HTERT RPE-1 (cell line): ENCODE results near the gene ETNK2.

ENCODE experiments used
- in situ Hi-C: fragments of 300-500 bp; cut with MboI; formaldehyde crosslinking; loops from 4 replicates; pipeline ENCODE4 v1.14.3; 2020; ENCODE audit warnings: low sequenced_read_pairs

The ETNK2 gene

DNA sequence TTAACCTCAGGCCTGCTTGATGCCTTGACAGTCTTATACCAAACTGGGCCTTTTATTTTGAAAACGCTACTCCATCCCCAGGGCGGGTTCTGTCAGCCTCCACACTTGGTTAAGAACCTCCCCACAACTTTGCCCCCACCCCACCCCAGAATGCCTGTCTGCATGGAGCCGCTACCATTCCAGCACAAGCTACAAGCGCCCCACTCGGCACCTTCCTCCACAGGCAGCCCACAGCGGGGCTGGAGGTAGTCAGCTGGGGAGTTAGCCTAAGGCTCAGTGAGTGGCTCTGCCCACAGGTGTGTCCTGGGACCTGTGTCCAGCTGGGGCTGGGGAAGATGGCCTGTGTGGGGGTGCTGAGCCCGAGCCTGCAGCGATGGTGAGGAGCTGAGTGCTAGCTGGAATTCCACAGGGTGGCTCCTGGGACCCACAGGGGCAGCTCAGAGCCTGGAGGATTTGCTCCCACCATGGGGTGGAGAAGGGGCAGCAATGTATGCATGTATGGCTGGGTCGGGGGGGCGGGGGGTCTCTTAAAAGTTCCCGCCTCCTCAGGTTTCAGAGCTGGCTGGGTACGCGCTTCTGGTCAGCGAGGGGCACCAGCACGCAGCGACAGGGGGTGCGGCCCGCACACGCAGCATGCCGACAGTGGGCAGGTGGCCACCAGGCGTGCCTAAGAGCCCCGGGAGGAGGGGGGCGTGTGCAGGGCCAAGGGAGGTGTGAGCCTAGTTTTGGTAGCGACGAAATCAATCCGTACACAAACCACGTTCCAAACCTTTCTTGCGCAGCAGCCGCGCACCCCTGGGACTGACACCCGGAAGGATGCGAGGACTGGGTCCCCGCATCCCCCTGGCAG, 917 bp downstream of the ETNK2 start:
- in situ Hi-C loops = loop anchor here (25.0 kb wide), 1 partner anchor 211 kb away; the partner anchor contains the start of gene PLEKHA6

DNA sequence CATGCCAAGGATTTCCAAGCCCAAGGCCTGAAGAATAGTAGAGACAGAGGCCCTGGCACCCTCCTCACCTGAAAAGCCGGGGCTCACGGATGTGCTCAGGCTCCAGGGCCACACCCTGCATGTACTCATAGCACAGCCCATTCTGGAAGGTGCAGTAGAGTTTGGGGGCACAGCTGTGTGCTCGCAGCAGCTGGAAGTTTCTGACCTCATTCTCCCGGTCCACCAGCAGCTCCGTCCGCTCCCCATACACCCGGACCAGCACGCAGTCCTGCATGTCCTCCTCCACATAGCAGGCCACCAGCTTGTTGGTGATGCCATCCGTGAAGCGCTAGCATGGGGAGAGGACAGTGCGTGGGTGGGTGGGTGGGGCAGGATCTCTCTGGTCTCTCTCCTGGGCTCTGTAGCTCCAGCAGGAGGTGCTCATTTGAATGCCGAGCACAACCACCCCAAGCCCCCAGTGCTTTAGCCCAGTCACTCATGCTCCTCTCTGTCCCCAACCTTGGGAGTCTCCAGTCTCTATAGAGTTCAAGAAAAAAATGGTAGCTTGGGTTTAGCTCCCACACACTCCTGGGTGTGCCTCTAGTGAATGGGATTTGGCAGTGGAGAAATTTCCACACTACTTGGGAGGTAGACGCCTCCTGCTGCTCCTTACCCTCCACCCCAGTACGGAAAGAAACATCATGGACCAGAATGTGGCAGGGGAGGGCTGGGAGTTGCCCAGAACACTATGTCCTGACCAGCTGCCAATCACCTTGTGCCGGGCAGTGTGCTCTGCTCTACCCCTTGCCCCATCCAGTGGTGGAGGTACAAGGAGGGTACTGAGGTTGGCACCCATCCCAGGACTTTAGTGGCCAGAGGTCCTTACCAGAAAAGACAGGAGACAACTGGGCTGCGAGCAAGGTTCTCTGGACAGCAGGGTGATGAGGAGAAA, 1.9 kb downstream of the ETNK2 start:
- in situ Hi-C loops = loop anchor here (25.0 kb wide), 2 partner anchors 212 to 288 kb away; partner anchors contain the start of genes PLEKHA6 and SNRPE

DNA sequence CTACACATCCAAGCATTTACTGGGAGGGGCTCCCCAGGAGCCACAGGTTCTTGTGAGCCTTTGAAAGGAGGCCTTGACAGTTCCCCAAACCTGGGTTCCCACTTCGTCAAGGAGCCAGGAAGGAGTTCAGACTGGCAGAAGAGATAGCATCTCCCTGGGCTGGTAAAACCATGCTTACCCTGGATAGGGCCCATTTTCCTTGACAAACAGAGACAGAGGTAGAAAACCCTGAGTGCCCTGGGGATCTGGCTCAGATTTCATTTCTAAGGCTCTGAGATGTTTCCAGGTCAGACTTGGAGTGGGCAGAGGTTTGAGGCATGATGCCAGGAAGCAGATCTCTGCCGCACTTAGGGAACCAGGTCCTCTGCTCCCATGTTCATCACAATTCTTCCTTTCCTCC, 2.7 kb downstream of the ETNK2 start:
- in situ Hi-C loops = loop anchor here (25.0 kb wide), 1 partner anchor 287 kb away; the partner anchor contains the start of gene SNRPE

DNA sequence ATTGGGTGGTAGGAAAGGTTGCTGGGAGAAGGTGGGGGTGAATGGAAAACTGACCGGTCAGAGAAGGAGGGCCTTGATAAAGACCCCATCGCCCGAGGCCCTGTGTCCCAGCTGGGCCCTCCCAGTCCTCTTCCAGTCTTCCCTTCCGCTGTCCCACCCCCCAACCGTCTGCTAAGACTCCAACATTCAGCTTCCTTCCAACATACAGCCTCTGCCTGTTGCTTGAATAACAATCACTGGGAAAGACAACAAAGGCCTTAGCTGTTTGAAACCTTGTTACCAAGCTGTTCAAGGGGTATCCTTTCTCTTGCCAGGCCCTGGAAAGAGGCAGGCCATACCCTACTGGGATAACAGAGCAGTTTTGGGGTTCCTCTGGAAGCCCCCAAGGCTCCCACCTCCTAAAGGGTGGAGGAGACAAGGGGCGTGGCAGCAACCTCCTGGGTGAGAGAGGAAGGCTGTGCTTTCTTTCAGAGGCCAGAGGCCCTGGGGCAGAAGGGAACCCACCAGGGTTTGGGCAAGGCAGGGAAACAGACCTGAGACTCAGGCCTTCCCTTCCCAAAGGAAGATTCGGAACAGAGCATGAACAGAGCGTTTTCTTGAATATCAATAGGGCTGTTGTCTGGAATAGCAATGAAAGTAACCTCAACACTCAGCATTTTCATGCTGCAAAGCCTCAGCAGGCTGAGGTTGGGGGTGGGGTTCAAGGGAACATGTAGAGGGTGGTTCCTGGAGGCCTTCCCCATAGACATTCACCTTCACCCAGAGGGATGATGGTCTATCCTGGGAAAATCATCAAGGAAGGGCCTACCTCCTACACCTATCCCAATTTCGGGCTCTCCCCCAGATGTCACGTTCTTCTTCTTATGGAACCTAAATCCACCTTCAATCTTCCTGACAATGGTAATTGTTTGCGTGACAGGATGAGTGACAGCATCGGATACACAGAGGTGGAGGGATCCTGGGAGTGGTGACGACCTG, 4.1 kb downstream of the ETNK2 start:
- in situ Hi-C loops = loop anchor here (25.0 kb wide), 1 partner anchor 285 kb away; the partner anchor contains the start of gene SNRPE

DNA sequence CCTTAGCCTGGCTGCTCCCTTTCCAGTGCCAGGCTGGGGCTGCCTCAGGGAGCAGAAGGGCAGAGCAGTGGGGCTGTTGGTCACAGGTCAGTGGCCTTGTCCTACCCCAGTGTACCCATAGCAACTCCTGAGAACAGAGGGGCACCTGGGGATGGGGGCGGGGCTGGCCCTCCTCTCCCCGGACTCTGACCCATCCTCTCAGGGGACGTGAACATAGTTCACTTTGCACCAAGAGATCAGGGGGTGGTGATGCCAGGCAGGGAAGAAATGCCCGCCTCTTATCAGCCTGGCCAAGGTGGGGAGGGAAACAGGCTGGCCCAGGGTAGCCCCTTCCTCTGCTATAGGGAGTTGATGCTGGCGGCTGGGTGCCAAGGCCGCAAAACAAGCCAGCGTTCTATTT, 4.9 kb downstream of the ETNK2 start:
- in situ Hi-C loops = loop anchor here (25.0 kb wide), 1 partner anchor 285 kb away; the partner anchor contains the start of gene SNRPE

DNA sequence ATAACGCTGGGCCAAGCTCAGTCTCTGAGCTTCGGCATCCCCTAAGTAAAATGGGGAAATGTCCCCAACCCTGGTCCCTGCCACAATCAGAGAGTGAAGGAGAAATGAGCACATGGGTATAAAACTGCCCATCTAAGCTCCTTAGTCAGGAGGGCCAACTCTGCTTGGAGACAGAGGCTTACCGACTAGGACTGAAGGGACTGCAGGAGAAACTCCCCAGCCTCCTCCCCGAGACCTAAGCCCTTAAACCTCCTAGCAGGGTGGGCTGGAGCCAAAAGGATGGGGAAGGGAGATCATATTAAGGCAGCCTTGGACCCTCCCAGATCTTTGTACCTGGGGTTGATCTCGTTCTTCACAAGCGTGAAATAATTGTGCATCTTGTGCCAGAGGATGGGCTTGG, 5.5 kb downstream of the ETNK2 start:
- in situ Hi-C loops = loop anchor here (25.0 kb wide), 1 partner anchor 284 kb away; the partner anchor contains the start of gene SNRPE

DNA sequence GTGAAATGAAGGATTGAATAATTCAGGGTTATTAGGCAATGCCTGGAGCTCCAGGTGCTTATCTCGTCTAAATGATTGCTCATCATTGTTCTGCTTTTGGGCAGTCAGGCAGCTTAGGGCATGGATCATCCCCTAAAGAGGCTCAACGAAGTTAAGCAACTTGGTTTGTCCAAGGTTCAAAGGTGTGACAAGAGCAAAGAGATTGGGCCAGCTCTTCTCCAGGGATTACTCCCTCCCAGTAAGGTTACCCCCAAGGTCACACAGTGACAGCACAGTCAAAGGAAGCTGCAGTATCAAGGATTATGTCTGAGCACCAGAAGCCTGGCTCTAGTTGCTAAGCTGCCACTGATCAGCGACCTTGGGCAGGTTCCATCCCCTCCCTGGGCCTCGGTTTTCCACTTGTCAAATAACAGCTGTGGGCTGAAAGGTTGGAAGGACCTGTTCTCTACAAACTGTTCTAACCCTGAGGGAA, 6.8 kb downstream of the ETNK2 start:
- in situ Hi-C loops = loop anchor here (25.0 kb wide), 1 partner anchor 283 kb away; the partner anchor contains the start of gene SNRPE

DNA sequence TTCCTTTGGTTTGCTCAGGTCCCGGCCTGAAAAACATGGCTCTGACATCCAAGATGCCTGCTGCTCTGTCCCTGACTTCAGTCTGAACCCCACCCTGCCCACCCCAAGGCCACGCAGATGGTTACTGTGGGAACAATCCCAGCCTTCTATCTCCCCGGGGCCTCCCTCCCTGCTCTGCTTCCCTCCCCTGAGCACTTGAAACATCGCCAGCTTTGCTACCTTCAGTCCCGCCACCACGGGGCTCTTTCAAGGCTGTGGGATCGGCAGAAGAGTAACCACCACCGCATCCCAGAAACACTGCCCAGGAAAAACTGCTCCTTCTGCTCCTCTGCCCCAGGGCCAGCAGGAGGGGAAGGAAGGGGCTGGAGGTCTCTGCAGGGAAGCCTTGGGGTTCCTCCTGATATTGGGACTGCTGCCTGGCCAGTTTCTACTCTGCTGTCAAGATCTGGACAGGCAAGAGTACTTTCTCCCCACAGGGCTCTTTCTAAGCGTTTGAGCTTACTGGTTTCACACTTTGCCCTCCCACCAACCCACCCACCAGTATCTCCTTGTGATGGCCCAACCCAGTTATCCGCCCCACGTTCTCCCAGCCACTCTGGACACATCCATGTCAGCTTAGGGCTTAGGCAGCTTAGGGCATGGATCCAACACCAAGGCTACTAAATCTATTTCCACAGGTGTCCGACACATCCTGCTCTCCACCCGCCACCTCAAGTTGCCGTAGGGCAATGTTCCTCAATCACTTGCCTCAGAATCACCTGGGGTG, 8.4 kb downstream of the ETNK2 start:
- in situ Hi-C loops = loop anchor here (25.0 kb wide), 1 partner anchor 281 kb away; the partner anchor contains the start of gene SNRPE

DNA sequence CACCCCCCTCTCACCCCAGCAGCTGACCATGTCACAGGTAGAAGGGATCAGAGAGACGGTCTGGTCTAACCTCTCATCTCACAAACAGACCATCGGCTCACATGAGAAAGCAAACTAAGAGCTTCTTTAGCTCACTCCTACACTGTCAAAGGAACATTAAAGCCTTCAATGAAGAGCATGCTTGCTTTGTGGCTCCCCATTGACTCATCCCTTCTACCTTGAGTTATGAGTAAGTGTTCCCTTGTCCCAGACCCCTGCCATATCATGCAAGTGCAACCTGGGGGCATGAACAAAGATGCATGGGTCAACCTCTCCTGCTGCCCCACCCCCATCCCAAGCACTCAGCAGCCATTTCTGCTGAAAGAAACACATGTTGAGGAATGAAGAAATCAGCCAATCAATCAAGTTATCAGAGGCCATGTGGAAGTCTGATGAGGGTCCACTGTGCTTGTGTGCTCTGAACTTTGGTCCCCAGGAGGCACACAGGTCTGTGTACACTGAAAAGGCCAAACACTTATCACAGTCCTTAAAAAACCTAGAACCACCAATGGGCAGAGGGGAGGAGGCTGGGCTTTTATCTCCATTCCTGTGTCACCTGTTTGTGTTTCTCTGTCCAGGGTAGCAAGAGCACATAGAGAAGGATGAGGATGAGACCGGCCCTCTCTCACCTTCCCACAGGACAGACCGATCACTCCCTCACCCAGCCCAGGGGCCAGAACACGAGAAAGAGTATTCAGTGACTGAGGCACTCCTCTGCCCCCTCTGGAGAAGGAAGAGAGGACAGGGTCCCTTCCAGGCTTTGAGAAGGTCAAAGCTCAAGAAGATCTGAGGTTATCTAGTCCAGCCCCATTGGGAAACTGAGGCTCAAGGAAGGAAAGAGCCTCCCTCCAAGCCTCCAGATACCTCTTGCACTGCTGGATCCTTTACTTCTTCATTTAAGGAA, 9.5 kb downstream of the ETNK2 start:
- in situ Hi-C loops = loop anchor here (25.0 kb wide), 1 partner anchor 280 kb away; the partner anchor contains the start of gene SNRPE

DNA sequence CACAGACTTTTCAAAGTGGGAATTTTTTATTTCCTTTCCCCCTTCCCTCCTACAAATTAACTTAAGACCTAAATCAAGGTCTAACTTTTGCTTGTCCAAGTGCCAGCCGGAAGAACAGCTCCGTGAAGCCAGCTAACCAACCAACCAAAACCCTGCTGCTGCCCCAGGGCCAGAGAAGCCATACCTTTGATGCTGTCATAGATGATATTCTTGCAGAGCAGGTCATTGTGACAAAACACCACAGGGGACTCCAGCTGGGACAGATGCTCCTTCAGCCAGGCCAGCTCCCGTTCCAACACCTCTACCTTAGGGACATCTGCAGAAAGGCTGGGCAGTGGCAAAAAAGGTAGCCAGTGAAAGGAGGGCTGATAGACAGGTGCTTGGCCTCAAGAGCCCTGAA, 10.7 kb downstream of the ETNK2 start:
- in situ Hi-C loops = loop anchor here (25.0 kb wide), 1 partner anchor 279 kb away; the partner anchor contains the start of gene SNRPE

DNA sequence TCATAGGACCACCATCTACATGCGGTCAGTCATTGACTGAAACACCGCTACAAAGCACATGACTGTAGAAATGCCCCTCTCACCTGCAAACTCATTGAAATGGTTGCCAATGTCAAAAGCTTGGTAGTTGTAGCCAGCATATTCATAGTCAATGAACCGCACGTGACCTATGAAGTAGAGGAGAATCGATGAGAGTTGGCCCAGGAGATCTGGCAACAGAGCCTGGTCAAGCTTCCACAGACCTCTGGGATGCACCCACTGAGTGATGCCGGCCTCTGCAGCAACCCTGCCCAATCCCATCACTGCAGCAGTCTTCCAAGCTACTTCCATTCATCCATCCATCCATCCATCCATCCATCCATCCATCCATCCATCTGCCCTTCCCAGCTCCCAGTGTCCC, 11.9 kb downstream of the ETNK2 start:
- in situ Hi-C loops = loop anchor here (25.0 kb wide), 1 partner anchor 278 kb away; the partner anchor contains the start of gene SNRPE

DNA sequence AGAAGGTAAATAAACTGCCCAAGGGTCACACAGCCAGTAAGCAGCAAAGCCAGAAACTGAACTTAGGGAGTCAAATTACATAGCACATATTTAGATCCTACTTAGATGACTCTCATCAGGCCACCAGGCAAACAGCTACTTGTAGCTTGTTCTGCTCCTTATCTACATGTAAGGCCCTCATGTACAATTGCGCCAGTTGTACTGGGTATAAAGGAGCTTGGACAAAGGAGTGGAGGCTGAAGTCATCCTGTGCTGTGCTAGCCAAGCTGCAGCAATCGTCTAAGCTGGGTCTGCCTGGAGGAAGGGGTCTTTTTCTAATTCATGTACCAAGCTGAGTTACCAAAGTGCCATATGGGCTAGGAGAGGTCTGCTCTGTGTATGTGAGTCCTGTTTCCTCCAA, 12.8 kb downstream of the ETNK2 start:
- in situ Hi-C loops = loop anchor here (25.0 kb wide), 1 partner anchor 277 kb away; the partner anchor contains the start of gene SNRPE

DNA sequence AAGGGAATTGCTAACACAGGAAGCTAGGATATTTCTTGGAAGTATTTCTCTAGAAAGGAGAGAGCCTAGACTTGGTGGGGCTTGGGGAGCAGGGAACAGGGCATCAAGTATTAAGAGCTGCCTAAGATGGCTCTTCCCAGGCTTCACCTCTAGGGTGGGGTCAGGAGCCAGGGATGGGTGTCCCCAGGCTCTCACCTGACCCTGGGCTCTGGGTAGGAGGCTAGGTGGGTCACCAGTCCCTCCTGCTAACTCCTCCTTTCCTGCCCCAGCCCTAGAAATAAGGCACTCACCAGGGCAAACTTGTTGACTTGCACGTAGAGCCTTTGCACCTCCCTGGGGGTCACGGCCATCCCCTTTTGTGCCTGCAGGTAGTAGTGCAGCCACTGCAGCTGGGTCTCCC, 15.0 kb downstream of the ETNK2 start:
- in situ Hi-C loops = loop anchor here (25.0 kb wide), 1 partner anchor 275 kb away; the partner anchor contains the start of gene SNRPE

DNA sequence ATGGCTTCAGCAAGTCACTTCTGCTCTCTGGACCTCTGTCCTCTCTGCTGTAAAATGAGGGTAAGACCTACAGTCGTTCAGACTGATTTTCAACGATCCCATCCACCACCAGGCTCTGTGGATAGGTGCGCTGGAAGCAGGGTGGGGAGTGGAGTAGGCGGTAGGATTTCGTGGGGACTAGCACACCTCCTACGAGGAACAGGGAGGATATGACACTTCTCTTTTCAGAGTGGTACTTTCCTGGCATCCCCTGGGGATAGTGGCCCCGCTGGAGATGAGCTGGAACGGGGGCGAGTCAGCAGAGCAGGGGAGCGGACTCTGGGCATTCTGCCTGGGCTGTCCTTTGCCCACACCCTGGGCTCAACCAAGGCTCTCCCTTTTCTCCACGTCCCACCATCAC, 17.7 kb downstream of the ETNK2 start:
- in situ Hi-C loops = loop anchor here (25.0 kb wide), 1 partner anchor 272 kb away; the partner anchor contains the start of gene SNRPE

DNA sequence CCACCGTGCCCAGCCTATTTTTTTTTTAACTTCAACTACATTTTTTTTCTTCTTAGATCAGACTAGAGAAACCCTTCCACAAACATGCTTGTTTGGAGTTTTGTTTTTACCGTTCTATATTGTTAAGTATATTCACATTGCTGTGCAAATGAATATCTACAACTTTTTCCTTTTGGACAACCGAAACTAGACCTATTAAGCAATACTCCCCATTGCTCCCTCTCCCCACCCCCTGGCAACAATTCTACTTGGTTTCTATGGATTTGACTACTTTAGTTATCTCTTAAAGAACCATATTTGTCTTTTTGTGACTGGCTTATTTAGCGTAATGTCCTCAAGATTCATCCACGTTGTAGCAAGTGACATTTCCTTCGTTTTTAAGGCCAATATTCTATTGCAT, 19.1 kb downstream of the ETNK2 start:
- in situ Hi-C loops = loop anchor here (25.0 kb wide), 1 partner anchor 270 kb away; the partner anchor contains the start of gene SNRPE

DNA sequence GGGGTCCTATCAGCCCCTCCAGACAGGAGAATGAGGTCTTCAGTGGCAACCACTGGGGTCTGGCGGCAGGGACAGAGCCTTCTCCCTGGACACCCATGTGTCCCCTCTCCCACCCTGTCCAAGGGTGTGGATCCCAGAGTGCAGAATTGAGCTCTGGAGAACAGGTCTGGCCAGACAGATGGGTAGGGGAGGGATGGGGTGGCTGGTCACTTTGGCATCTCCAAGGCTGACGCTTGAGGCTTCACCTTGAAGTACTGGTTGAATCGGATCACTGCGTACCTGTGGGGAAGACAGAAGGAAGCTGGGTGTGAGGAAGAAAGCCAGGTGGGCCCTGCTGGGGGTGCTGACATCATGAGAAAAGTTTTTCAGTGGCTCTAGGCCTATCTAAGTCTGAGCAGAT, 19.9 kb downstream of the ETNK2 start:
- in situ Hi-C loops = loop anchor here (25.0 kb wide), 1 partner anchor 270 kb away; the partner anchor contains the start of gene SNRPE
